Prostate gland (tissue), 2 donors: ENCODE results near the gene IL9. TPM values are rescaled to one million over a fixed set of nuclear protein-coding genes. Genes with fewer than 3 reads are reported as not detected.

Source experiments
- DNase-seq: peaks from one replicate; pipeline ENCODE4 v3.0.0-alpha.2; 2019; ENCODE audit warnings: low spot score
- H3K27ac ChIP-seq, 2 donors: fragments of 200-600 bp; sonication (generic); 2 replicates each; pipeline ENCODE4 v1.5.1; 2017 to 2019
- H3K27me3 ChIP-seq: fragments of 200-600 bp; sonication (generic); replicated peaks from 2 replicates; pipeline ENCODE4 v1.5.1; 2019; ENCODE audit not compliant: insufficient read depth
- H3K36me3 ChIP-seq, 2 donors: fragments of 200-600 bp; sonication (generic); 1 replicate in 1 of 2; 2 replicates in 1 of 2; pipeline versions ENCODE4 v1.5.1 to v1.8.1; 2017 to 2019
- H3K4me1 ChIP-seq: fragments of 200-600 bp; sonication (generic); replicated peaks from 2 replicates; pipeline ENCODE4 v1.5.1; 2019
- H3K4me3 ChIP-seq, 2 donors: fragments of 200-600 bp; sonication (generic); 2 replicates each; pipeline ENCODE4 v1.5.1; 2017 to 2019
- H3K9me3 ChIP-seq: fragments of 200-600 bp; sonication (generic); 2 replicates; pipeline ENCODE4 v1.5.1; 2017
- CTCF ChIP-seq, 4 experiments: fragments of 200-600 bp in 2 of 4; fragments of 450-650 bp in 2 of 4; sonication (generic) in 2 of 4; IDR thresholded peaks; 1 replicate in 3 of 4; 2 replicates in 1 of 4; pipeline ENCODE4 v1.5.1; 2016 to 2019; ENCODE audit warnings: antibody characterized with exemption in 4 of 4, mild to moderate bottlenecking in 2 of 4, moderate library complexity in 2 of 4
- POLR2A ChIP-seq: fragments of 450-650 bp; IDR thresholded peaks from one replicate; pipeline ENCODE4 v1.6.1; 2016; ENCODE audit warnings: antibody characterized with exemption, mild to moderate bottlenecking
- POLR2AphosphoS5 ChIP-seq: sonication (generic); formaldehyde crosslinking; IDR thresholded peaks from one replicate; pipeline ENCODE4 v1.6.1; 2017; ENCODE audit warnings: antibody characterized with exemption
- whole genome bisulfite sequencing: methylation state at CpG from one replicate; pipeline ENCODE4 v1.1.5; 2018; 5-methylcytosine and 5-hydroxymethylcytosine counted together
- intact Hi-C: fragments of 100-400 bp; cut with DNase I; formaldehyde crosslinking; loops from one replicate; pipeline ENCODE4 v1.14.2; 2022
- total RNA-seq, 2 donors: library from RNA; depleted of rRNA; stranded (reverse); fragments of >200 nt; gene quantifications; one replicate each; pipeline ENCODE4 v1.1.0, GENCODE V29; 2016

IL9 gene
- total RNA-seq, 2 donors from 2014 or later, result not detected

GRCh38 chr5:135875567-135875966, 20.1 kb downstream of the IL9 start:
- TF ChIP-seq POLR2AphosphoS5 (no peak), POLR2A (no peak), CTCF (IDR thresholded peaks at IDR 0.05) (no peak)

GRCh38 chr5:135874461-135874860, 21.2 kb downstream of the IL9 start:
- 88% methylated on average over 3 of the region's 3 CpGs for WGBS
- H3K27me3 ChIP-seq, result no peaks in the 10 kb centered on the region
- H3K4me3 ChIP-seq, result no peak overlapping the region
- no peaks in the 10 kb centered on the region for H3K4me1 ChIP-seq
- H3K9me3 ChIP-seq, result no peaks in the 10 kb centered on the region
- H3K36me3 ChIP-seq, result no peaks in the 10 kb centered on the region
- no peak overlapping the region for H3K27ac ChIP-seq
- intact Hi-C loops, result no loop called here
- TF ChIP-seq POLR2AphosphoS5, result no peak
- no peak for TF ChIP-seq POLR2A
- no peak for TF ChIP-seq CTCF (IDR thresholded peaks at IDR 0.05)
- no peak for DNase-seq

More at GRCh38 chr5:135875567-135875966, 20.1 kb downstream of the IL9 start:
- Histone ChIP-seq H3K27ac (no peak overlapping the region), H3K36me3 (no peaks in the 10 kb centered on the region), H3K4me1 (no peaks in the 10 kb centered on the region), H3K9me3 (no peaks in the 10 kb centered on the region), H3K27me3 (no peaks in the 10 kb centered on the region), H3K4me3 (no peak overlapping the region)
- 91% methylated on average over 3 of the region's 3 CpGs for WGBS
- intact Hi-C loops, result no loop called here
- DNase-seq, result no peak

GRCh38 chr5:135873831-135874230, 21.8 kb downstream of the IL9 start:
- intact Hi-C loops, result no loop called here

GRCh38 chr5:135871268-135871915, 24.2 kb downstream of the IL9 start:
- TF ChIP-seq POLR2A (no peak), POLR2AphosphoS5 (no peak), CTCF (IDR thresholded peaks at IDR 0.05) (no peak)

More at GRCh38 chr5:135873831-135874230, 21.8 kb downstream of the IL9 start:
- Histone ChIP-seq H3K4me3 (no peak overlapping the region), H3K27ac (no peak overlapping the region), H3K9me3 (no peaks in the 10 kb centered on the region), H3K4me1 (no peaks in the 10 kb centered on the region), H3K36me3 (no peaks in the 10 kb centered on the region), H3K27me3 (no peaks in the 10 kb centered on the region)
- TF ChIP-seq POLR2AphosphoS5 (no peak), POLR2A (no peak), CTCF (IDR thresholded peaks at IDR 0.05) (no peak)
- 80% methylated on average over 5 of the region's 5 CpGs for WGBS
- DNase-seq, result no peak

GRCh38 chr5:135869935-135870334, 25.7 kb downstream of the IL9 start:
- Histone ChIP-seq H3K27ac (no peak overlapping the region), H3K4me3 (no peak overlapping the region), H3K9me3 (no peaks in the 10 kb centered on the region), H3K4me1 (no peaks in the 10 kb centered on the region), H3K36me3 (no peaks in the 10 kb centered on the region), H3K27me3 (no peaks in the 10 kb centered on the region)
- DNase-seq, result no peak
- intact Hi-C loops, result no loop called here
- 88% methylated on average over 3 of the region's 3 CpGs for WGBS
- no peak for TF ChIP-seq POLR2A
- TF ChIP-seq CTCF (IDR thresholded peaks at IDR 0.05), result no peak
- no peak for TF ChIP-seq POLR2AphosphoS5

More at GRCh38 chr5:135871268-135871915, 24.2 kb downstream of the IL9 start:
- no peaks in the 10 kb centered on the region for H3K9me3 ChIP-seq
- intact Hi-C loops, result no loop called here
- H3K4me3 ChIP-seq, result no peak overlapping the region
- no peaks in the 10 kb centered on the region for H3K36me3 ChIP-seq
- no peaks in the 10 kb centered on the region for H3K27me3 ChIP-seq
- H3K27ac ChIP-seq, result no peak overlapping the region
- no peak for DNase-seq
- no peaks in the 10 kb centered on the region for H3K4me1 ChIP-seq
- 92% methylated on average over 11 of the region's 11 CpGs for WGBS
